Bronchial epithelial cell (primary cell): Measurements from ENCODE around the gene SLC46A1. TPM values are rescaled to one million over a fixed set of nuclear protein-coding genes. Genes with fewer than 3 reads are reported as not detected.
"Not testable (repeated sequence)": the region's sequence is repeated elsewhere in the genome, so short reads cannot be mapped to it uniquely, and the experiment has no call there.

Source experiments
- DNase-seq: peaks from one replicate; pipeline ENCODE4 v3.0.0-alpha.2; 2010; ENCODE audit warnings: low read depth
- FAIRE-seq: peaks from 2 replicates; lab custom pipeline; 2011; peaks lifted over from hg19 to GRCh38; lab: Jason Lieb, UNC
- H3K27me3 ChIP-seq: 2 replicates; pipeline ENCODE4 v1.5.1; 2011; ENCODE audit warnings: low read length; ENCODE audit not compliant: control insufficient read depth, insufficient read depth
- H3K36me3 ChIP-seq: 2 replicates; pipeline ENCODE4 v1.5.1; 2011; ENCODE audit warnings: low read length; ENCODE audit not compliant: control insufficient read depth, insufficient read depth
- H3K4me3 ChIP-seq: 2 replicates; pipeline ENCODE4 v1.5.1; 2011; ENCODE audit warnings: mild to moderate bottlenecking, low read depth, low read length, control low read depth
- total RNA-seq: library from RNA; depleted of rRNA; stranded (reverse); fragments of >200 nt; gene quantifications from 2 replicates; pipeline ENCODE4 v1.2.1, GENCODE V29; 2014
- TF ChIP-seq, protein P1 (sequence below): IDR thresholded peaks from 2 replicates; pipeline ENCODE4 v1.5.1; 2011; ENCODE audit warnings: mild to moderate bottlenecking, moderate library complexity, low read length, control low read depth, inconsistent platforms; ENCODE audit not compliant: insufficient read depth, severe bottlenecking

The SLC46A1 gene
- total RNA-seq: 1.9 and 5.0 TPM in 2 replicates

DNA sequence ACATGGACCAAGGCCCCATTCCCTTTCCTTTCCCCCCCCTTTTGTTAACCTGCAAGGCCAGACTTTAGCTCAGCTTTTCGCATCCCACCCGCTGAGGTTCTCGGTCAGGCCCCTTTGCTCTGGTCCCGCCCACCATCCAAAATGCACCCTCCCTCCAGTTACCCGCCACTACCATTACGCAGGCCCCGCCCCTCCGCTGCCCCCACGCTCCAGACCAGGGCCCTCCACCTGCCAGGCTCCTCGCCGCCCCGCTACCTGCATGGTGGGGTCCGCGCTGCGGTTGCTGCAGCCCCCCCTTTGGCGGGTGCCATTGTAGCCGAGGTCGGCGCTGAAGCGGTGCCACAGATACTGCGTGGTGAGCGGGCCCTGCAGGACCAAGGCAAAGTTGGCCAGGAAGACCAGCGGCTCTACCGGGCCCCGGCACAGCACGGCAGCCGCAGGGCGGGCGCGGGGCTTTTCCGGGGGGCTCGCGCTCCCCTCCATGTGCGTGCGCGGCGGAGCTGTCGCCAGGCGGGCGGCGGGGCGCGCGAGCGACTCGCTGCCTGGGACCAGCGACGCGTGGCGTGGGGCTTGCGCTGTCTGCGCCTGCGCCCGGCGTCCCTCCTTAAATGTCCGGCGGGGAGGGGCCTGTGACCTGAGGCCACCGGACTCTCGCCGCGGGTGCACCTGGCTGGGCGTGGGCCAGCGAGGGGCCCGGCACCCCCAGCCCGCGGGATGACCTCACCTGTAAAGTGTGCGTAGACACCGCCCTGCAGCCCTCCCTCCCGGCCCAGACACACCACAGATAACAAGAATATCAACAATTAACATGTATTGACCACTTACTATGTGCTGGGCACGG, at the start of gene SLC46A1:
SLC46A1 (minus strand) TSS at position 581 of the 841 bp plus-strand sequence; CDS start at position 483, 98 bp downstream.
- Histone ChIP-seq H3K4me3 (peak within 1 kb of the TSS; percentile 55), H3K27me3 (no peaks in the 10 kb centered on the region), H3K36me3 (peaks cover 2% of the 10 kb centered on the region)
- FAIRE-seq (no peak), DNase-seq (no peak)
- TF ChIP-seq, protein P1, sequence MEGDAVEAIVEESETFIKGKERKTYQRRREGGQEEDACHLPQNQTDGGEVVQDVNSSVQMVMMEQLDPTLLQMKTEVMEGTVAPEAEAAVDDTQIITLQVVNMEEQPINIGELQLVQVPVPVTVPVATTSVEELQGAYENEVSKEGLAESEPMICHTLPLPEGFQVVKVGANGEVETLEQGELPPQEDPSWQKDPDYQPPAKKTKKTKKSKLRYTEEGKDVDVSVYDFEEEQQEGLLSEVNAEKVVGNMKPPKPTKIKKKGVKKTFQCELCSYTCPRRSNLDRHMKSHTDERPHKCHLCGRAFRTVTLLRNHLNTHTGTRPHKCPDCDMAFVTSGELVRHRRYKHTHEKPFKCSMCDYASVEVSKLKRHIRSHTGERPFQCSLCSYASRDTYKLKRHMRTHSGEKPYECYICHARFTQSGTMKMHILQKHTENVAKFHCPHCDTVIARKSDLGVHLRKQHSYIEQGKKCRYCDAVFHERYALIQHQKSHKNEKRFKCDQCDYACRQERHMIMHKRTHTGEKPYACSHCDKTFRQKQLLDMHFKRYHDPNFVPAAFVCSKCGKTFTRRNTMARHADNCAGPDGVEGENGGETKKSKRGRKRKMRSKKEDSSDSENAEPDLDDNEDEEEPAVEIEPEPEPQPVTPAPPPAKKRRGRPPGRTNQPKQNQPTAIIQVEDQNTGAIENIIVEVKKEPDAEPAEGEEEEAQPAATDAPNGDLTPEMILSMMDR: no peak

DNA sequence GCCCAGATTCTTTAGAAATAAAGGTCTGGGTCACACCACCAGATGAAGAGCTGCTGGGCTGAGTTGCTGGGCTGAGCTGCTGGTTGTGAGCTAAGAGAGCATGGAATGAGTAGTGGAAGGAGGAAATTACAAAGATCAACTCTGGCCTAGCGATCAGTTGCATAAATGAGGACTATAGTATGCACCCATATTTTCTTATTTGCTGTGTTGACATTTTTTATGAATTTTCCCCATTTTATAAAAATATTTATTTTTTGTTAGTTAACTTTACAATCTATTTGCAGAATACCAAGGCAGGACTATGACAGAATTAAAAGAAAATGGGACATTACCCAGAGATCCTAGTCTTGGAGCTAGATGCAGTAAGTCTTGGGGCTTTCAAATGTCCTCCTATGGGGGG, 43.8 kb upstream of the SLC46A1 start:
- DNase-seq (no peak), FAIRE-seq (no peak)
- Histone ChIP-seq H3K36me3 (no peaks in the 10 kb centered on the region), H3K4me3 (no peak overlapping the region), H3K27me3 (no peaks in the 10 kb centered on the region)
- TF ChIP-seq, protein P1: no peak

DNA sequence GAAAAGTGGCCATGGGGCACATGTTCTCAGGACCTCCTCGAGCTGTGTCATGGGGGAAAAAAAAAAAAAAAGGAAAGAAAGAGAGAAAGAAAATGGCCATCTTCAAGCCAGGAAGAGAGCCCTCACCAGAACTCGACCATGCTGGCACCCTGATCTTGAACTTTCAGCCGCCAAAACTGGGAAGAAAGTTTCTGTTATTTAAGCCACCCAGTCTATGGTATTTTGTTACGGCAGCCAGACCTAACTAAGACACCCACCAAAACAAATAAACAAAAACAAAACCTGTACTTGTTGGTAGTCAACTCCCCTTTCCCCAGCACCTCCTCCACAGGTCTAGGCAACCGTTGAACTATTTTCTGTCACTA, 41.4 kb upstream of the SLC46A1 start:
- H3K36me3 ChIP-seq: no peaks in the 10 kb centered on the region
- TF ChIP-seq, protein P1: no peak
- FAIRE-seq (no peak), DNase-seq (no peak)
- no peaks in the 10 kb centered on the region for H3K27me3 ChIP-seq
- H3K4me3 ChIP-seq: no peak overlapping the region

DNA sequence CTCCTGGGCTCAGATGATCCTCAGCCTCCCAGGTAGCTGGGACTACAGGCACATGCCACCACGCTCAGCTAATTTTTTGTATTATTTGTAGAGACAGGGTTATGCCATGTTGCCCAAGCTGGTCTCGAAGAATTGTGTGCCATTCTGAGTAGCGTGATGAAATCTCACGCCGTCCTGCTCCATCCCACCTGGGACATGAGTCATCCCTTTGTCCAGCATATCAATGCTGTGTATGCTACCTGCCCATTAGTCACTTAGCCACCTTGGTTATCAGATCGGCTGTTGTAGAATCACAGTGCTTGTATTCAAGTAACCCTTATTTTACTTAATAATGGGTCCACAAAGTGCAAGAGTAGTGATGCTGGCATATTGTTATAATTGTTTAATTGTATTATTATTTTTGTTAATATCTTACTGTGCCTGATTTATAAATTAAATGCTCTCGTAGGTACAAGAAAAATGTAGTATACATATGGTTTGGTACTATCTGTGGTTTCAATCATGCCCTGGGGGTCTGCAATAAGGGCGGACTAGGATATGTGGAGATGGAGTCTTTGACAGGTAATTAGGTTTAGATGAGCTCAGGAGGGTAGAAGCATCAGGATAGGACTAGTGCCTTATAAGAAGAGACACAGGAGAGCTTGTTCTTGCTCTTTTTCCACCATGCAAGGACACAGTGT, 40.8 kb upstream of the SLC46A1 start:
- H3K4me3 ChIP-seq: no peak overlapping the region
- H3K36me3 ChIP-seq: no peaks in the 10 kb centered on the region
- peak; percentile 23 for FAIRE-seq
- peak; percentile 77 for DNase-seq
- TF ChIP-seq, protein P1: no peak
- no peaks in the 10 kb centered on the region for H3K27me3 ChIP-seq

DNA sequence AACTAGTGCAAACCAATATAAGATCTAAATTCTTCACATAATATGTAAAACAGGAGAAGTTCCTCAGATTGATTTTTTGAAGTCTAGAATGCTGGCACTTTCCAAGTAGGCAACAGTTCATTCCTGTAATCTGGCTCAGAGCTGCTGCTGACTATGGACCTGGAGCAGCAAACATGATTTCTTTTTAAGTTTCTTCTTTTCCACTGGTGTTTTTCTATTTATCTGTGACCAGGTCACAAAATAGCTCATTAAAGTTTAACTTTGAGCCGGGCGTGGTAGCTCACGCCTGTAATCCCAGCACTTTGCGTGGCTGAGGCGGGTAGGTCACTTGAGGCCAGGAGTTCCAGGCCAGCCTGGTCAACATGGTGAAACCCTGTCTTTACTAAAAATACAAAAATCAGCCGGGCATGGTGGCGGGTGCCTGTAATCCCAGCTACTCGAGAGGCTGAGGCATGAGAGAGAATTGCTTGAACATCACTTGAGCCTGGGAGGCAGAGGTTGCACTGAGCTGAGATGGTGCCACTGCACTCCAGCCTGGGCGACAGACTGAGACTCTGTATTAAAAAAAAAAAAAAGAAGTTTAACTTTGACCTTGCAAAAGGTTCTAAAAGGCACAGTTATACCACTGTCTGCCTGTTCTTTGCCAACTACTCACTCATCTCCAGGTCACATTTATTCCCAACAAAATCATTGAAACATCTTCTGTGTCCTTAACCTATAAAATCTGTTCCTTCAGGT, 38.1 kb upstream of the SLC46A1 start:
- DNase-seq (no peak), FAIRE-seq (no peak)
- TF ChIP-seq, protein P1: no peak
- no peaks in the 10 kb centered on the region for H3K36me3 ChIP-seq
- H3K4me3 ChIP-seq: no peak overlapping the region
- no peaks in the 10 kb centered on the region for H3K27me3 ChIP-seq

DNA sequence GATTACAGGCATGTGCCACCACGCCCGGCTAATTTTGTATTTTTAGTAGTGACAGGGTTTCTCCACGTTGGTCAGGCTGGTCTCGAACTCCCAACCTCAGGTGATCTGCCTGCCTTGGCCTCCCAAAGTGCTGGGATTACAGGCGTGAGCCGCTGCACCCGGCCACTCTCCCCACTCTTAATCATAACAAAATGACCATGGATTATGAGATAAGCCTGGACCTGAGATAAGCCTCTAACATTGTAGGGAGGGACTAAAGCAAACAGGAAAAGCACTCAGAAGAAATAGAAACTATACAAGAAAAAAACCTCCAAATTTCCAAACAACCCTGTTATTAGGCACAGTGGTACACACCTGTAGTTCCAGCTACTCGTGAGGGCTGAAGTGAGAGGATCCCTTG, 28.3 kb upstream of the SLC46A1 start:
- DNase-seq, H3K4me3 ChIP-seq, H3K36me3 ChIP-seq, FAIRE-seq, H3K27me3 ChIP-seq: not testable (repeated sequence)
